NB4 (cell line): Measurements from ENCODE around the gene CDK10.
"Not testable (repeated sequence)": the region's sequence is repeated elsewhere in the genome, so short reads cannot be mapped to it uniquely, and the experiment has no call there.

Experiments
- CTCF ChIP-seq: IDR thresholded peaks from one replicate; pipeline ENCODE4 v1.5.1; 2012; ENCODE audit warnings: low read depth, low read length
- POLR2A ChIP-seq: IDR thresholded peaks from 2 replicates; pipeline ENCODE4 v1.6.1; 2011; ENCODE audit warnings: mild to moderate bottlenecking; ENCODE audit not compliant: insufficient read length; ENCODE audit errors: extremely low read depth
- TF ChIP-seq, protein P1 (sequence below): IDR thresholded peaks from 2 replicates; pipeline ENCODE4 v1.6.1; 2011; ENCODE audit warnings: low read depth, low read length

GRCh38 chr16:89667000-89667399 lies 19.5 kb upstream of the CDK10 start:
- peak; percentile 29 for TF ChIP-seq CTCF
- TF ChIP-seq, protein P1, sequence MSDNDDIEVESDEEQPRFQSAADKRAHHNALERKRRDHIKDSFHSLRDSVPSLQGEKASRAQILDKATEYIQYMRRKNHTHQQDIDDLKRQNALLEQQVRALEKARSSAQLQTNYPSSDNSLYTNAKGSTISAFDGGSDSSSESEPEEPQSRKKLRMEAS, result not testable (repeated sequence)
- TF ChIP-seq POLR2A, result not testable (repeated sequence)
